HepG2 (cell line): ENCODE measurements around the gene SPHK2. TPM values are rescaled to one million over a fixed set of nuclear protein-coding genes. Genes with fewer than 3 reads are reported as not detected.

ENCODE experiments used
- ATAC-seq: fragments of 200-7000 bp; cut with Tn5 transposase; 3 replicates; pipeline ENCODE4 v1.9.1; 2020; ENCODE audit warnings: mild to moderate bottlenecking, moderate library complexity
- BruUV-seq: library from RNA; stranded (reverse); fragments of 400-500 nt; replicated peaks from 2 replicates; lab custom pipeline; 2021; lab: Mats Ljungman, UMichigan
- CTCF ChIA-PET: fragments of 300-600 bp; formaldehyde crosslinking; extraction: SDS; loops from one replicate; lab custom pipeline; 2021; ENCODE audit warnings: low total read pairs, inconsistent platforms, low intra/inter-chr PET ratio; lab: Yijun Ruan, JAX
- POLR2A ChIA-PET: fragments of 350-600 bp; sonication (Branson Sonifier 250); formaldehyde crosslinking; loops from one replicate; lab custom pipeline; 2020; ENCODE audit warnings: antibody characterized with exemption, inconsistent platforms; lab: Yijun Ruan, JAX
- DNase-seq: peaks from one replicate; pipeline ENCODE4 v3.0.0-alpha.2; 2015; ENCODE audit warnings: low spot score
- FAIRE-seq: peaks from 3 replicates; lab custom pipeline; 2011; peaks lifted over from hg19 to GRCh38; lab: Jason Lieb, UNC
- H2AFZ ChIP-seq: one replicate; pipeline ENCODE4 v1.6.1; 2011; ENCODE audit warnings: low read length, inconsistent platforms
- H3K27ac ChIP-seq: fragments of 300-600 bp; 3 replicates; pipeline ENCODE4 v1.8.0; 2011; ENCODE audit warnings: mixed run types, mild to moderate bottlenecking, mixed read lengths, low read length, inconsistent platforms; ENCODE audit not compliant: insufficient read depth; ENCODE audit errors: extremely low read length
- H3K27me3 ChIP-seq, 2 experiments: fragments of 200-600 bp in 1 of 2; 2 replicates in 1 of 2; 3 replicates in 1 of 2; pipeline versions ENCODE4 v1.6.0 to v1.8.0; 2011; ENCODE audit warnings: low read length in 2 of 2, mild to moderate bottlenecking in 2 of 2, moderate library complexity in 2 of 2, inconsistent platforms in 1 of 2; ENCODE audit not compliant: insufficient read depth in 2 of 2, control insufficient read depth in 1 of 2
- H3K36me3 ChIP-seq, 2 experiments: fragments of 200-600 bp in 1 of 2; replicated peaks in 1 of 2; 2 replicates in 1 of 2; 3 replicates in 1 of 2; pipeline versions ENCODE4 v1.5.1 to v1.8.0; 2011; ENCODE audit warnings: low read length in 2 of 2, inconsistent platforms in 1 of 2; ENCODE audit not compliant: insufficient read depth in 2 of 2, control insufficient read depth in 1 of 2
- H3K4me1 ChIP-seq: 2 replicates; pipeline ENCODE4 v1.5.1; 2012; ENCODE audit warnings: low read length, inconsistent platforms; ENCODE audit not compliant: insufficient read depth
- H3K4me2 ChIP-seq: 2 replicates; pipeline ENCODE4 v1.6.0; 2011; ENCODE audit warnings: low read depth, low read length, inconsistent platforms
- H3K4me3 ChIP-seq, 3 experiments: fragments of 200-600 bp in 1 of 3; sonication (generic), shearing (Covaris generic) in 1 of 3; replicated peaks in 1 of 3; 2 replicates each; pipeline ENCODE4 v1.5.1; 2011 to 2016; ENCODE audit warnings: low read length in 3 of 3, inconsistent platforms in 2 of 3, low read depth in 2 of 3, mild to moderate bottlenecking in 2 of 3, control low read depth in 1 of 3, mixed read lengths in 1 of 3; ENCODE audit not compliant: insufficient read depth in 1 of 3
- H3K79me2 ChIP-seq: one replicate; pipeline ENCODE4 v1.6.1; 2011; ENCODE audit warnings: low read length, inconsistent platforms; ENCODE audit not compliant: insufficient read depth
- H3K9ac ChIP-seq: 2 replicates; pipeline ENCODE4 v1.6.0; 2011; ENCODE audit warnings: mild to moderate bottlenecking, low read depth, low read length, inconsistent platforms; ENCODE audit not compliant: insufficient read depth
- H3K9me3 ChIP-seq: 2 replicates; pipeline ENCODE4 v1.5.1; 2012; ENCODE audit warnings: mild to moderate bottlenecking, low read length
- H4K20me1 ChIP-seq: 2 replicates; pipeline ENCODE4 v1.6.0; 2011; ENCODE audit warnings: inconsistent platforms, mild to moderate bottlenecking, low read length, moderate library complexity; ENCODE audit not compliant: insufficient read depth
- HES4 ChIP-seq: sonication (generic); formaldehyde crosslinking; IDR thresholded peaks from 2 replicates; pipeline ENCODE4 v1.9.0; 2021; ENCODE audit warnings: mild to moderate bottlenecking, missing genetic modification reagents, borderline replicate concordance
- JUNB ChIP-seq: sonication (generic); formaldehyde crosslinking; IDR thresholded peaks from 2 replicates; pipeline ENCODE4 v1.8.0; 2022; ENCODE audit warnings: missing genetic modification reagents, mild to moderate bottlenecking, borderline replicate concordance
- NFKBIZ ChIP-seq: IDR thresholded peaks from 2 replicates; pipeline ENCODE4 v1.6.1; 2018; ENCODE audit warnings: missing genetic modification reagents, missing compliant biosample characterization
- SALL1 ChIP-seq: sonication (generic); formaldehyde crosslinking; IDR thresholded peaks from 2 replicates; pipeline ENCODE4 v1.8.0; 2022; ENCODE audit warnings: mild to moderate bottlenecking, missing genetic modification reagents
- SIN3A ChIP-seq: IDR thresholded peaks from 2 replicates; pipeline ENCODE4 v1.6.1; 2011; ENCODE audit warnings: low read depth, mild to moderate bottlenecking, control low read depth, low read length, borderline replicate concordance
- ZC3H13 ChIP-seq: sonication (generic); formaldehyde crosslinking; IDR thresholded peaks from 2 replicates; pipeline ENCODE4 v1.8.1; 2023; ENCODE audit warnings: mild to moderate bottlenecking, missing genetic modification reagents, moderate library complexity
- ZNF557 ChIP-seq: sonication (generic); formaldehyde crosslinking; IDR thresholded peaks from 2 replicates; pipeline ENCODE4 v1.4.0; 2020; ENCODE audit warnings: missing genetic modification reagents
- ZNF563 ChIP-seq: sonication (generic); formaldehyde crosslinking; IDR thresholded peaks from 2 replicates; pipeline ENCODE4 v1.8.0; 2022; ENCODE audit warnings: mild to moderate bottlenecking, moderate library complexity, missing genetic modification reagents
- ZNF652 ChIP-seq: IDR thresholded peaks from 2 replicates; pipeline ENCODE4 v1.6.1; 2016; ENCODE audit warnings: low read depth, borderline replicate concordance
- WGBS: methylation state at CpG from one replicate; pipeline ENCODE4 v1.1.6; 2017; ENCODE audit warnings: low lambda C conversion rate; 5-methylcytosine and 5-hydroxymethylcytosine counted together
- in situ Hi-C: cut with HindIII; loops from 2 replicates; pipeline ENCODE4 v1.10.0; 2017; ENCODE audit warnings: low pct_unique_long_range_greater_than_20kb; ENCODE audit not compliant: extremely low pct_ligation_motif_present
- intact Hi-C: fragments of 100-400 bp; cut with micrococcal nuclease; formaldehyde crosslinking; loops from one replicate; pipeline ENCODE4 v1.10.0; 2022; ENCODE audit not compliant: unreplicated experiment
- polyA plus RNA-seq, 8 experiments: library from polyadenylated mRNA; depleted of rRNA in 3 of 8; stranded (reverse) in 7 of 8; unstranded in 1 of 8; fragments of >200 nt; fragmentation: Illumina TruSeq in 4 of 8; extraction: Trizol in 4 of 8; gene quantifications; 2 replicates each; pipeline versions ENCODE4 v1.2.1 to v1.2.3, GENCODE V29; 2011 to 2016; ENCODE audit warnings: low read depth in 4 of 8, missing spikeins in 1 of 8, mixed read lengths in 1 of 8; ENCODE audit not compliant: insufficient read depth in 1 of 8
- total RNA-seq, 5 experiments: library from RNA; depleted of rRNA; stranded (reverse); fragments of >200 nt; fragmentation: Illumina TruSeq; extraction: Trizol; gene quantifications; 2 replicates each; pipeline ENCODE4 v1.2.3, GENCODE V29; 2016; ENCODE audit warnings: low read depth in 1 of 5
- TF ChIP-seq, protein P1 (sequence below), 2 experiments: IDR thresholded peaks; 2 replicates each; pipeline ENCODE4 v1.6.1; 2011 to 2012; ENCODE audit warnings: low read length in 2 of 2, borderline replicate concordance in 1 of 2, low read depth in 1 of 2, mild to moderate bottlenecking in 1 of 2, moderate library complexity in 1 of 2
- TF ChIP-seq, protein P2 (sequence below): sonication (generic); formaldehyde crosslinking; IDR thresholded peaks from 2 replicates; pipeline ENCODE4 v1.4.0; 2020; ENCODE audit warnings: missing genetic modification reagents, borderline replicate concordance
- TF ChIP-seq, protein P3 (sequence below): sonication (generic); formaldehyde crosslinking; IDR thresholded peaks from 2 replicates; pipeline ENCODE4 v1.5.0; 2020; ENCODE audit warnings: missing genetic modification reagents

SPHK2 gene
- total and polyA plus RNA-seq, 2 of the 13 experiments (the other 11 are each of a cell fraction or from before 2014, with no cell fraction given): 2.9 to 14.4 TPM

DNA sequence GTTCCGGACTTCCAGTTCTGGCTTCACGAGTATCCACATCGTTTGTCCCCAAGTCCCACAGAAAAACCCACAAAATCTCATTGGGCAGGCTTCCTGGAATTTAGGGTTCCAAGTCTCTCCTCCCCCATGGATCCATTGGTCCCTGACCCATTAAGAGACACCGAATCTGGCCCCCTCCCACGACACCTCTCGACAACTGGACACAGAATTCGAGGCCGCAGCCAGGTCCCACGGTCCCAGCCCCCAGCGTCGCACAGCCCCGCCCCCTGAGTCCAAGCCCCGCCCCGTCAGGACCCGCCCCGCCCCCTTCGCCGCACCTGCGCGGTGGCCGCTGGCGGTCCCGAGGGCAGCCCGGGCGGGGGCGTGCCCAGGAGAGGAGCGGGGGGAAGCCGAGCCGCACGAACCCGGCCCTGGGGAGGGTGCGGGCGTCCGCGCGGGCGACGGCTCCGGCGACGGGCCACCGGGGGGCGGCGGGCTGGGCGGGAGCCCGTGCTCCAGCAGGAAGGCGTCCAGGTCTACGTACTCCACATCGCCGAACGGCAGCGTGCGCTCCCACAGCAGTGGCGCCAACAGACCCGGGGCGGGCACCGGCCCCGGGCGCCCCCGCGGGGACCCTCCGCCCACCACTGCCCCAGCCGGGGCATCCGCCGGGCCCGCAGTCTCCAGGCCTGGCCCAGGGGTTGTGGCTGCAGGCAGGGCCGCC lies 16.1 kb downstream of the SPHK2 start (continued):
- TF ChIP-seq JUNB (CRISPR knock-in tag) (no peak), NFKBIZ (CRISPR knock-in tag) (peak; percentile 41; the same call in 1 of the 2 replicates)
- TF ChIP-seq, protein P1, sequence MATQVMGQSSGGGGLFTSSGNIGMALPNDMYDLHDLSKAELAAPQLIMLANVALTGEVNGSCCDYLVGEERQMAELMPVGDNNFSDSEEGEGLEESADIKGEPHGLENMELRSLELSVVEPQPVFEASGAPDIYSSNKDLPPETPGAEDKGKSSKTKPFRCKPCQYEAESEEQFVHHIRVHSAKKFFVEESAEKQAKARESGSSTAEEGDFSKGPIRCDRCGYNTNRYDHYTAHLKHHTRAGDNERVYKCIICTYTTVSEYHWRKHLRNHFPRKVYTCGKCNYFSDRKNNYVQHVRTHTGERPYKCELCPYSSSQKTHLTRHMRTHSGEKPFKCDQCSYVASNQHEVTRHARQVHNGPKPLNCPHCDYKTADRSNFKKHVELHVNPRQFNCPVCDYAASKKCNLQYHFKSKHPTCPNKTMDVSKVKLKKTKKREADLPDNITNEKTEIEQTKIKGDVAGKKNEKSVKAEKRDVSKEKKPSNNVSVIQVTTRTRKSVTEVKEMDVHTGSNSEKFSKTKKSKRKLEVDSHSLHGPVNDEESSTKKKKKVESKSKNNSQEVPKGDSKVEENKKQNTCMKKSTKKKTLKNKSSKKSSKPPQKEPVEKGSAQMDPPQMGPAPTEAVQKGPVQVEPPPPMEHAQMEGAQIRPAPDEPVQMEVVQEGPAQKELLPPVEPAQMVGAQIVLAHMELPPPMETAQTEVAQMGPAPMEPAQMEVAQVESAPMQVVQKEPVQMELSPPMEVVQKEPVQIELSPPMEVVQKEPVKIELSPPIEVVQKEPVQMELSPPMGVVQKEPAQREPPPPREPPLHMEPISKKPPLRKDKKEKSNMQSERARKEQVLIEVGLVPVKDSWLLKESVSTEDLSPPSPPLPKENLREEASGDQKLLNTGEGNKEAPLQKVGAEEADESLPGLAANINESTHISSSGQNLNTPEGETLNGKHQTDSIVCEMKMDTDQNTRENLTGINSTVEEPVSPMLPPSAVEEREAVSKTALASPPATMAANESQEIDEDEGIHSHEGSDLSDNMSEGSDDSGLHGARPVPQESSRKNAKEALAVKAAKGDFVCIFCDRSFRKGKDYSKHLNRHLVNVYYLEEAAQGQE (IDR thresholded peaks at IDR 0.05; ENCODE audit: borderline replicate concordance in 1 of 2, low read depth in 1 of 2, low read length in 2 of 2): peak in 1 of 2 experiments; percentile 50; a peak in 1 of 4 replicates

DNA sequence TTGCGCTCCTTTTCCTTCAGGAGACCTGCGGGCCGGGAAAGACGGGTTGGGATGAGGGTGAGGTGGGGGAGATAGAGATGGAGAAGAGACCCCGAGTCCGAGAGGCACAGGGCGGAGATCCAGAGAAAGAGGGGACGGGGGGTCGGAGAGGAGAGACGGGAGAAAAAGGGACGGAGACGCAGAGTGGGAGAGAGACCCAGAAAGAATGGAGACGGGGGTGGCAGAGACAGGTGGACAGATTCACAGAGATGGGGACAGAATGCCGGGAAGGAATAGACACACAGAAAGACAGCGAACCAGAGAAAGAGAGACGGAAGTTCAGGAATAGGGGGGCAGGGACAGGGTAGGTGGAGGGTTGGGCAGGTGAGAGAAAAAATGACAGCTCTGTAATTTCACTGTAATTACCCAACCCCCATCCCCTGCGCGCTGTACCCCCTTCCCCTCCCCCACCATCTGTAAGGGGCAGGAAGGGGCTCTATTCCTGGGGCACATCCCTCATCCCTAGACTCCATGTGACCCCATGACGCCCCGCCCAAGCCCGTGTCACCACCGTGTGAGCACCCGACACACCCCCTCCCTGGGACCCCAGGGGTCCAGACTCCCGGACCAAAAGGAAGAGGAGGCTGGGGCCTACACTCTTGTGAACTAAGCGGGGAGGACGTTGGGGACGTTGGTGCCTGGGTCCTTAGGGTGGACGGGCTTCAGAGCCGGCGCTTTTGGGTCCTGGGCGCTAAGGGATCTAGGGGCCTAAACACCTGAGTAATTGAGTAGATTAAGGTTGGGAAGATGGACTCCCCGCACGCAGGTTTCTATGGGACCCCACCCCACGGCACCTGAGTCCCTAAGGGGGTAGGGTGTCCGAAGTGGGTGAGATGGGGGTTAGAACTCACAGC lies 16.9 kb downstream of the SPHK2 start:
- no peaks in the 10 kb centered on the region for H3K79me2 ChIP-seq
- no peaks in the 10 kb centered on the region for H3K36me3 ChIP-seq
- FAIRE-seq (no peak), ATAC-seq (no peak), DNase-seq (no peak)
- peaks cover 83% of the 10 kb centered on the region for H3K4me1 ChIP-seq
- H4K20me1 ChIP-seq: no peaks in the 10 kb centered on the region
- ChIA-PET CTCF (no interaction called here), POLR2A (interaction anchor here (1.1 to 2.0 kb wide), 3 partner anchors 9 to 17 kb away, joined by 4 to 12 read pairs (median 4); partner anchors contain the start of genes CA11, RPL18 and SPHK2)
- H3K9ac ChIP-seq: peak overlapping the region; percentile 67
- BruUV-seq: no TSS peak
- H3K9me3 ChIP-seq: no peaks in the 10 kb centered on the region
- H3K4me2 ChIP-seq: peak overlapping the region; percentile 96
- intact Hi-C loops (loop anchor here (2.0 kb wide), 1 partner anchor 17 kb away; the partner anchor contains the start of genes RPL18 and SPHK2), in situ Hi-C loops (no loop called here)
- peak overlapping the region; percentile 56 to 76 (median 59) for H3K4me3 ChIP-seq
- peaks cover 0 to 8% of the 10 kb centered on the region in 2 experiments; a peak in 3 of 5 replicates for H3K27me3 ChIP-seq
- H2AFZ ChIP-seq: no peak overlapping the region
- H3K27ac ChIP-seq: peak overlapping the region; percentile 70
- 1% methylated on average over 29 of the region's 35 CpGs for WGBS
- TF ChIP-seq HES4 (CRISPR knock-in tag): 0 out of 2 replicates have a peak, but pooled peaks have one; percentile 18
- TF ChIP-seq, protein P2, sequence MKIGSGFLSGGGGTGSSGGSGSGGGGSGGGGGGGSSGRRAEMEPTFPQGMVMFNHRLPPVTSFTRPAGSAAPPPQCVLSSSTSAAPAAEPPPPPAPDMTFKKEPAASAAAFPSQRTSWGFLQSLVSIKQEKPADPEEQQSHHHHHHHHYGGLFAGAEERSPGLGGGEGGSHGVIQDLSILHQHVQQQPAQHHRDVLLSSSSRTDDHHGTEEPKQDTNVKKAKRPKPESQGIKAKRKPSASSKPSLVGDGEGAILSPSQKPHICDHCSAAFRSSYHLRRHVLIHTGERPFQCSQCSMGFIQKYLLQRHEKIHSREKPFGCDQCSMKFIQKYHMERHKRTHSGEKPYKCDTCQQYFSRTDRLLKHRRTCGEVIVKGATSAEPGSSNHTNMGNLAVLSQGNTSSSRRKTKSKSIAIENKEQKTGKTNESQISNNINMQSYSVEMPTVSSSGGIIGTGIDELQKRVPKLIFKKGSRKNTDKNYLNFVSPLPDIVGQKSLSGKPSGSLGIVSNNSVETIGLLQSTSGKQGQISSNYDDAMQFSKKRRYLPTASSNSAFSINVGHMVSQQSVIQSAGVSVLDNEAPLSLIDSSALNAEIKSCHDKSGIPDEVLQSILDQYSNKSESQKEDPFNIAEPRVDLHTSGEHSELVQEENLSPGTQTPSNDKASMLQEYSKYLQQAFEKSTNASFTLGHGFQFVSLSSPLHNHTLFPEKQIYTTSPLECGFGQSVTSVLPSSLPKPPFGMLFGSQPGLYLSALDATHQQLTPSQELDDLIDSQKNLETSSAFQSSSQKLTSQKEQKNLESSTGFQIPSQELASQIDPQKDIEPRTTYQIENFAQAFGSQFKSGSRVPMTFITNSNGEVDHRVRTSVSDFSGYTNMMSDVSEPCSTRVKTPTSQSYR (CRISPR knock-in tag): 0 out of 2 replicates have a peak, but pooled peaks have one; percentile 20
- TF ChIP-seq ZNF563: 0 out of 2 replicates have a peak, but pooled peaks have one; percentile 16
- no peak for TF ChIP-seq ZNF652
- no peak for TF ChIP-seq ZNF557 (CRISPR knock-in tag)
- TF ChIP-seq, protein P3, sequence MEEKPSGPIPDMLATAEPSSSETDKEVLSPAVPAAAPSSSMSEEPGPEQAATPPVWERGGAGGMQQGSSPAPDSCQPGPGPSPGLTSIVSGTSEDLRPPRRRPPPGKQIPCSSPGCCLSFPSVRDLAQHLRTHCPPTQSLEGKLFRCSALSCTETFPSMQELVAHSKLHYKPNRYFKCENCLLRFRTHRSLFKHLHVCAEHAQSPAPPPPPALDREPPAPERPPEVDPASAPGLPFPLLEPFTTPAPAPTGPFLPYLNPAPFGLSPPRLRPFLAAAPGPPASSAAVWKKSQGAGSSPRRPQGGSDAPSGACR (CRISPR knock-in tag): 0 out of 2 replicates have a peak, but pooled peaks have one; percentile 24
- peak; percentile 38; the same call in 1 of the 2 replicates for TF ChIP-seq SIN3A
- TF ChIP-seq SALL1 (CRISPR knock-in tag): no peak
- no peak for TF ChIP-seq ZC3H13 (CRISPR knock-in tag)
